Small intestine (tissue), 7 donors: Measurements from ENCODE around the gene SLC9A3. TPM values are rescaled to one million over a fixed set of nuclear protein-coding genes. Genes with fewer than 3 reads are reported as not detected.

ENCODE experiments used
- DNase-seq, 2 donors: peaks; one replicate each; pipeline versions ENCODE4 v3.0.0 to v3.0.0-alpha.2; 2013
- FAIRE-seq: peaks from 2 replicates; lab custom pipeline; 2012; peaks lifted over from hg19 to GRCh38; lab: Jason Lieb, UNC
- H3K27ac ChIP-seq, 3 donors: one replicate each; pipeline ENCODE4 v1.5.1; 2013; ENCODE audit warnings: low read length in 2 of 3, mild to moderate bottlenecking in 2 of 3, control low read depth in 1 of 3, inconsistent platforms in 1 of 3, low read depth in 1 of 3, moderate library complexity in 1 of 3
- H3K27me3 ChIP-seq, 3 donors: one replicate each; pipeline ENCODE4 v1.6.1; 2013; ENCODE audit warnings: low read length in 3 of 3, inconsistent platforms in 1 of 3; ENCODE audit not compliant: control insufficient read depth in 3 of 3, insufficient read depth in 3 of 3
- H3K36me3 ChIP-seq, 3 donors: one replicate each; pipeline ENCODE4 v1.6.1; 2013; ENCODE audit warnings: low read length in 3 of 3, inconsistent platforms in 1 of 3, low read depth in 1 of 3, mild to moderate bottlenecking in 1 of 3, moderate library complexity in 1 of 3; ENCODE audit not compliant: control insufficient read depth in 3 of 3, insufficient read depth in 2 of 3
- H3K4me1 ChIP-seq, 3 donors: one replicate each; pipeline ENCODE4 v1.6.1; 2013; ENCODE audit warnings: low read length in 2 of 3, inconsistent platforms in 1 of 3, low read depth in 1 of 3, mild to moderate bottlenecking in 1 of 3, moderate library complexity in 1 of 3; ENCODE audit not compliant: control insufficient read depth in 3 of 3, insufficient read depth in 2 of 3
- H3K4me3 ChIP-seq, 3 donors: one replicate each; pipeline ENCODE4 v1.5.1; 2013; ENCODE audit warnings: low read length in 3 of 3, control low read depth in 1 of 3, inconsistent platforms in 1 of 3, low read depth in 1 of 3, mild to moderate bottlenecking in 1 of 3, moderate library complexity in 1 of 3
- H3K9me3 ChIP-seq, 2 donors: one replicate each; pipeline ENCODE4 v1.6.1; 2013; ENCODE audit warnings: low read depth in 1 of 2, low read length in 1 of 2; ENCODE audit not compliant: control insufficient read depth in 2 of 2, insufficient read depth in 1 of 2
- WGBS, 3 donors: extraction: QIAGEN DNeasy Blood & Tissue Kit; methylation state at CpG; one replicate each; pipeline ENCODE4 v1.1.7; 2013; 5-methylcytosine and 5-hydroxymethylcytosine counted together
- polyA plus RNA-seq, 4 donors: library from polyadenylated mRNA; stranded (reverse) in 3 of 4; unstranded in 1 of 4; fragments of 200-250 nt in 3 of 4; fragments of 120-200 nt in 1 of 4; gene quantifications; one replicate each; pipeline versions ENCODE4 v1.2.1 to v1.2.3, GENCODE V29; 2013
- donor health status: healthy with polysubstance abuse.
- donor health status: control.
- donor health status: control.
- donor health status: Bipolar disorder and iron deficiency.
- donor health status: healthy.

Gene SLC9A3
- polyA plus RNA-seq, 4 donors = 24.1 to 178 (median 50.3) TPM

DNA sequence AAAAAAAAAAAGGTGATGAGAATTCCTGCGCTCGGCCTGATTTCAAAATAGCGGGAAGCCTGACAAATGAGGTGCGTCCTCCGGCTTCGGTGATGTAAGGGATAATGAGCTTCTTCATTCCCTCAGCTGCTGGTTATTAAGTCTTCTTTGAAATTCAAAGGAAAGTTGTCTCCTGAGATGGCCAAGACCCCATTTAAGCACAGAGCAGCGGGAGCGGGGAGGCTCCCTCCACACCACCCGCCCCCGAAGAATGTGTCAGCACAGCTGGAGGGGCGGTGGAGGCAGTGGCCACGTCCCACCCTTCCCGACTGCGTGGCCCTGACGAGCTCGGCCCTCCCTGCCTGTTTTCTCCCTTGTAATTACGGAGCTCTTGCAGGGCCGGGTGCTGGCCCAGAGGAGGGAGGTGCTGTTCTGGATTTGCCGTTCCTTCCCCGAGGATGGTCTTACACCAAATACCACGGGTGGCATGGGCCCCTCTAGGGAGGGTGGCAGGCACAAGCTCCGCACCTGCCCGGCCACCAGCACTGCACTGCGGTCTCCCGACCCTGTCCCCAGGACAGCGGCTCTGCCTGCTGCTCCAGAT, 31.0 kb downstream of the SLC9A3 start:
- FAIRE-seq = no peak

DNA sequence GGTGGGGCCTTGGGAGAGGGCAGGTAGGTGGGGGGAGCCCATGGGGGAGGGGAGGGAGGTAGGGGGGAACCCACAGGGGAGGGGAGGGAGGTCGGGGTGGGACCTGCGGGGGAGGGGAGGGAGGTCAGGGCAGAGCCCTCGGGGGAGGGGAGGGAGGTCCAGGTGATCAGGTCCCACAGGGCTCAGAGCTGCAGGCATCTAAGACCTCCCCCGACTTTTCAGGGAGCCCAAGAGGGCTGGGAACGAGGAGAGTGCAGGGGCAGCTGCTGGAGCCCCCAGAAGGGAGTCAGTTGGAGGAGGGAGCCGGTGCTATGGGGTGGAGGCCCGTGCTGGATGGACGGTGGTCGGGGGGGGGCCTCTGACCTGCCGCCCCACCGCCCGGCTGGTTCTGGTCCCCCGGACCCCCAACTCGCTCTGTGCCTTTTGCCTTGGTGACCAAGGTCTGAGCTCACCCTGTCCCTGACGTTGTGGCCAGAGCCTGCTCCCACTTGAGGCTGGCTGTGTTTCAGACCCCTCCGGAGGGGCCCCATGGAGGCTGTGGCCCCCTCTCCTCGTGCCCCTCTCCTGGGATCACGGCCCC, 31.8 kb downstream of the SLC9A3 start:
- no peak overlapping the region for H3K4me3 ChIP-seq
- peaks cover 0 to 3% of the 10 kb centered on the region in 2 donors for H3K9me3 ChIP-seq
- peaks cover 0 to 11% (median 2%) of the 10 kb centered on the region in 3 donors for H3K27me3 ChIP-seq
- 59 to 63% (median 60%) methylated on average over 14 to 18 of the region's 18 CpGs for WGBS, 3 donors
- peaks cover 0 to 15% (median 2%) of the 10 kb centered on the region in 3 donors for H3K4me1 ChIP-seq
- peaks cover 0 to 82% (median 9%) of the 10 kb centered on the region in 3 donors for H3K36me3 ChIP-seq
- DNase-seq (no peak), FAIRE-seq (no peak)
- H3K27ac ChIP-seq = no peak overlapping the region

More for the DNA sequence above, 31.0 kb downstream of the SLC9A3 start:
- no peak for DNase-seq
- Histone ChIP-seq H3K4me3 (no peak overlapping the region), H3K36me3 (peaks cover 0 to 81% (median 9%) of the 10 kb centered on the region in 3 donors), H3K27me3 (peaks cover 0 to 11% (median 2%) of the 10 kb centered on the region in 3 donors), H3K27ac (no peak overlapping the region), H3K9me3 (peaks cover 0 to 3% of the 10 kb centered on the region in 2 donors), H3K4me1 (peaks cover 0 to 20% (median 2%) of the 10 kb centered on the region in 3 donors)
- WGBS, 3 donors = 62 to 78% (median 68%) methylated on average over 21 to 26 of the region's 26 CpGs

DNA sequence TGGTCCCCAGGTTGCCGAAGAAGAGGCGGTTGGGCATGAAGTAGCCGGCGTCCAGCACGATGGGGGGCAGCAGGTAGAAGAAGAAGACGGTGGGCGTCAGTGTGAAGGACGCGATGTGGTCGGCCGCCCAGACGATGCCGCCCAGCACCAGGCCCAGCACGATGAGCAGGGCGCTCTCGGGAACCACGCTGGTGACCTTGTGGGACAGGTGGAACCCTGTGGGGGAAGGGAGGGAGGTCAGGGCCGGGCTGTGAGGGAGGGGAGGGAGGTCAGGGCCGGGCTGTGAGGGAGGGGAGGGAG, 32.4 kb downstream of the SLC9A3 start:
- Histone ChIP-seq H3K4me3 (no peak overlapping the region), H3K9me3 (peaks cover 0 to 3% of the 10 kb centered on the region in 2 donors), H3K4me1 (peaks cover 0 to 11% (median 0%) of the 10 kb centered on the region in 3 donors), H3K36me3 (peaks cover 0 to 79% (median 9%) of the 10 kb centered on the region in 3 donors), H3K27me3 (peaks cover 0 to 11% (median 2%) of the 10 kb centered on the region in 3 donors), H3K27ac (no peak overlapping the region)
- FAIRE-seq (no peak), DNase-seq (no peak)
- 75 to 85% (median 81%) methylated on average over 16 to 19 of the region's 19 CpGs for WGBS, 3 donors

DNA sequence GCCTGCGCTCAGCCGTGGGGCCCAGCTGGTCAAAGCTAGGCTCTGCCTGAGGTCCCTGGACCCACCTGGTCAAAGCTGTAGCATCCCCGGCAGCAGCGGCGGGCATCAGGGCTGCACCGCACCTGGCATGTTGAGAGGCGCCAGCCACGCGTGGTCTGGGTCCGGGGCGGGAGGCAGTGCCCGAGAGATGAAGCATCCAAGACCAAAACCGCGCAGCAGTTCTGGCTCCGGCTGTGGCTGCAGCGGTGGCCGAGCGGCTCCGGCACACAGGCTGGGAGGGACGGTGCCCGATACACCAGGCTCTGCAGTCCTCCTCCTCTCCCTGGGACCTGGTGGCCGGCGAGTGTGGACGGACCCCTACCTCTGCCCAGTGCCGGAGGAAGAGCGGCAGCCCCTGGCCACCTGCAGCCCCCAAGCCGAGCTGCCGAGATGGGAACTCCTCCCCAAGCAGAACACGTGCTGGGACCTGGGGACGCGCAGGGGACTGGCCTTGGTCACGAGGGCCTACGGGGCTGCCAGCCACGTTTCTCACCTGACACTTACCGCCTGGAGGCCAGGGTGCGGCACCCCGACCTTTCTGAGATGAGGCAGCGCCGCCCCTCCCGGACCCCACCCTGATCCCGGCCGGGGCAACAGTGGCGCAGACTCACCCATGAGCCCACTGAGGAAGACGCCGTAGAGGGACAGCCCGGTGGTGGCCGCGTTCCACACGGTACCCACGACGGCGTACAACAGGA, 33.0 kb downstream of the SLC9A3 start:
- peaks cover 0 to 11% (median 2%) of the 10 kb centered on the region in 3 donors for H3K27me3 ChIP-seq
- 78 to 93% (median 83%) methylated on average over 47 to 52 of the region's 52 CpGs for WGBS, 3 donors
- H3K9me3 ChIP-seq = peaks cover 0 to 3% of the 10 kb centered on the region in 2 donors
- peaks cover 0 to 81% (median 9%) of the 10 kb centered on the region in 3 donors for H3K36me3 ChIP-seq
- FAIRE-seq = no peak
- H3K4me3 ChIP-seq = no peak overlapping the region
- DNase-seq = no peak
- H3K27ac ChIP-seq = no peak overlapping the region
- H3K4me1 ChIP-seq = peaks cover 0 to 10% (median 0%) of the 10 kb centered on the region in 3 donors

DNA sequence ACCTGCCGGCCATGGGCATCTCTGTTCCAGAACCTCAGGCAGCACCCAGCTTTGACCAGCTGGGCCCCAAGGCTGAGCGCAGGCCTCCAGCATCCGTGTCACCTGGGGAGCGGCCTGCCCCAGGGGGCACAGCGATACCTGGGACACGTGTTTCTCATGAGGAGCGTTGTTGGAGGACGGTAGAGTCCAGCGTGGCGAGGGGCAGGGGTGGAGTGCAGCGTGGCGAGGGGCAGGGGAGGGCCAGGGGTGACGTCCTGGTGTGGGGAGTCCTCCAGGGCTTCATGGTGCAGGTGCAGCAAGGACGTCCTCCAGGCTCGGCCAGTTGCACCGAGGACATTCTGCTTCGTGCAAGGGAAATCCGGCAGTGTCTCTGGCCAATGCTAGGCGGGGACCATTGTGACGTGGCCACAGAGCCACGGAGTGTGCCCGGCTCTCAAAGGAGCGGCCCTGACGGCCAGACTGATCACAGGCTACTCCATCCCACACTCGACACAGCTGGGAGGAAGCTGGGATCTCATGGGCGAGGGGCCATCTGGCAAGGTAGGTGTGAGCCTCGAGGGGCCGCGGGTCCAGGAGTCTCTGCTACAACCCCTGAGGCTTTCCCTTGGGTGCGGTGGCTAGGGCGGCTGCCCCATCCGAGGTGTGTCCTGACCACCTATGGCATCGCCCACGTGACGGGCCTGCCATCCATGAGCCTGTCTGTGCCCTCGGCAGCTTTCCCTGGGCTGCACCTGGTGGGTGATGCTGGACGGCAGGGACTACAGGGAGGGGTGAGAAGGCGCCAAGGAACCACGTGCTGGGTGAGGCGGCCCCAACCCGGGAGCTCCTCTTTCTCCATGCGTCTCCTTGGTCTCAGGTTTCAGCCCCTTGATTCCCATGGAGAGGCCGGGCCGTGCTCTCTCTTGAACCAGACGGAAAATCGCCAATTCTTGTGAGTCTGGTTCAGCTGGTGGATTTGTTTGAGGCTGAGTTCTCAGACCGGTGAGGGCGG, 33.8 kb downstream of the SLC9A3 start:
- FAIRE-seq (no peak), DNase-seq (no peak)
- Histone ChIP-seq H3K9me3 (no peaks in the 10 kb centered on the region), H3K27ac (no peak overlapping the region), H3K27me3 (peaks cover 0 to 6% (median 2%) of the 10 kb centered on the region in 3 donors), H3K4me3 (no peak overlapping the region), H3K36me3 (peaks cover 0 to 83% (median 9%) of the 10 kb centered on the region in 3 donors), H3K4me1 (peaks cover 0 to 6% (median 2%) of the 10 kb centered on the region in 3 donors)
- WGBS, 3 donors = 81 to 87% (median 82%) methylated on average over 48 of the region's 48 CpGs

DNA sequence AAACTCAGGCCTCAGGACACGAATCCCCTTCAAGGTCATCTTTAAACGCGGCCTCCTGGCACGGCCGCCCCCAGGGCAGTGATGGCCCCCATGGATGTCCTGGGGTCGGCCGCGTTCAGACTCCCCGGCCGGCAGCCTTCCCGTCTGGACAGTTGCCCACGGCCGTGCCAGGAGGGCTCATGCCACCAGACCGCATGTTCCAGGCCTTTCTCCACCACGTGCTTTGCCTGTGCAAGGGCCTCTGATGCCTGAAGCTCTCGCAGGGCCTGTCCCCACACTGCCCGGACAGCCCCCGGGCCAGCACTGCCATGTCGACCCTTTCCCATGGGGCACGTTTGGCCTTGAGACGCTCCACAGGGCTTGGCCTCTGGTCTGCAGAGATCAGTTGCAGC, 34.6 kb downstream of the SLC9A3 start:
- FAIRE-seq (no peak), DNase-seq (no peak)
- Histone ChIP-seq H3K4me3 (no peak overlapping the region), H3K27ac (no peak overlapping the region), H3K27me3 (peaks cover under 1 to 6% (median 2%) of the 10 kb centered on the region in 3 donors), H3K4me1 (peaks cover 0 to 6% (median 2%) of the 10 kb centered on the region in 3 donors), H3K36me3 (peaks cover 0 to 86% (median 9%) of the 10 kb centered on the region in 3 donors), H3K9me3 (no peaks in the 10 kb centered on the region)
- 71 to 76% (median 72%) methylated on average over 21 of the region's 21 CpGs for WGBS, 3 donors

DNA sequence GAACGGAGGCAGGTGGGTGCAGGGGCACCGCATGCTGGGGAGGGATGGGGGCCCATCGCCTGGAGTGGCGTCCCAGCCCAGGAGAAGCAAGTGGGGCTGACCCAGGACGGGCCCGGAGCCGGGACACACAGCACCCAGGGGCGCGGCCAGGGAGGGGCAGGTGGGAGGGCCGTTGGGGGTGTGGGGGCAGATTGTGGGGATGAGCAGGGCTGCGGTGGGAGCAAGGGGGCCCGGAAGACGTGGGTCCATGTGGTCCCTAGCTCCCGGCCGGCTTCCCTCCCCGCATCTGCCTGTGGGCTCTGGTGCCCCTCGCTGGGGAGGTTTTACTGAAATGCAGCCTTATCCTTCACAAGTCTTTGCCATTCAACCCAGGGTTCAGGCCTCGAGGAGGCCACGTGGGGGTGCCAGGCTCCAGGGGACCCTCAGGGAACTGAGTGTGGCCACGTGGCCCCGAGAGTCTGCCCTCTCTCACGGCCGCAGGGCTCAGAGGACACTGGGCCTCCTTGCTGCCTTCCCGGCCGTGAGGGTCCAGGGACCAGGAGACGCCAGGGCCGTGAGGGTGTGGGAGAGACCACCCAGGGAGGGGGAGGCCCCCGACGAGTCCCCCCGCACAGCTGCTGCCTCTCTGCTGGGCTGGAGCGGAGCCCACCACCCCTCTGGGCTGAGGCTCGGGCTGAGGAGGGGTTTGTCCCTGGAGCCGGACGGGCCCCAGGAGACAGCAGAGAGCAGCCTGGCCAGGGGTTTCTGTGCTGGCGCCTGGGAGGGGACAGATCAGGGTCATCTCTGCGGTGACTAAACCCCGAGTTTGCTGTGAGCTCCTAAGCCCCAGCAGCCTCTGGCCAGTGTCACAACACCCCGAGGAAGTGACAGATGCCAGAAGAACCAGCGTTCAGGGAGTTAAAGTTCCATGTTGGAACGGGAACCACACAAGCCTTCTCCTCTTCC, 35.2 kb downstream of the SLC9A3 start:
- peaks cover 0 to 84% (median 9%) of the 10 kb centered on the region in 3 donors for H3K36me3 ChIP-seq
- DNase-seq = no peak
- no peak overlapping the region for H3K27ac ChIP-seq
- peaks cover 4 to 6% (median 5%) of the 10 kb centered on the region in 3 donors for H3K27me3 ChIP-seq
- peaks cover 0 to 6% (median 2%) of the 10 kb centered on the region in 3 donors for H3K4me1 ChIP-seq
- H3K9me3 ChIP-seq = no peaks in the 10 kb centered on the region
- 55 to 68% (median 61%) methylated on average over 36 to 40 of the region's 40 CpGs for WGBS, 3 donors
- FAIRE-seq = no peak
- H3K4me3 ChIP-seq = no peak overlapping the region
